ENCODE data around the gene IL17RE. TPM values are rescaled to one million over a fixed set of nuclear protein-coding genes. Genes with fewer than 3 reads are reported as not detected.
A peak's percentile ranks its signal among the peaks of the same experiment; 100 is the strongest.

Gene IL17RE
- total and polyA plus RNA-seq, 2 of the 13 experiments (the other 11 are each of a cell fraction or from before 2014, with no cell fraction given): 14.5 to 24.1 TPM

DNA sequence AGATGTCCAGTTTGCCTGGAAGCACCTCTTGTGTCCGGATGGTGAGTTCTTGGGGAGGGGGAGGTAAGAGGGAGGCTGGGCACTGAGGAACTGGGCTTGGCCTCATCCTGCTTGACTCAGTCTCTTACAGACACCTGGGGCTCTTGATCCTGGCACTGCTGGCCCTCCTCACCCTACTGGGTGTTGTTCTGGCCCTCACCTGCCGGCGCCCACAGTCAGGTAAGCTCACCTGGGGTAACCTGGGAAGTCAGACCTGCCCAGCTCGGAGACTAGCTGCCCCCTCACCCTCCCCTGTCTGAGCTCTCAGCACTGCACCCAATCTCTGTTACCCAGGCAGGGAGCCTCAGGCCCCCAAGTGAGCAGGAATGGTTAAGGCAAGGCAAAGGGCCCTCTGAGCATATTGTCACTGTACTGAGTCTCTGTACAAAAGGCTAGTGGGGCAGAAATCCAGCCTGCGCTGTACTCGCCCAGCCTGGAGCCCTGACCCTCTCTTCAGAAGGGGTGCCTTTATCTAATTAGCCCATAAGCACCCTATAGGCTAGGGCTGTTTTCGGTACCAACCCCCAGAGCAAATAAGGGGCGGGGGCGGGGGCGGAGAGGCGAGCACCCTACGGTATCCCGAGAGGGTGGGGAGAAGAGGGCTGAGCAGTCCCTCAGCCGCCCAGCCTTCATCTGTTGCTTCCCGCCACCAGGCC lies 12.1 kb downstream of the IL17RE start (continued):
- TF ChIP-seq SATB2 (CRISPR knock-in tag; IDR thresholded peaks at IDR 0.05): no peak
- TF ChIP-seq, protein P1, sequence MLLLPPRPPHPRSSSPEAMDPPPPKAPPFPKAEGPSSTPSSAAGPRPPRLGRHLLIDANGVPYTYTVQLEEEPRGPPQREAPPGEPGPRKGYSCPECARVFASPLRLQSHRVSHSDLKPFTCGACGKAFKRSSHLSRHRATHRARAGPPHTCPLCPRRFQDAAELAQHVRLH (CRISPR knock-in tag; IDR thresholded peaks at IDR 0.05; ENCODE audit: borderline replicate concordance, low read depth): no peak
- TF ChIP-seq ZNF878 (CRISPR knock-in tag; IDR thresholded peaks at IDR 0.05): no peak
- TF ChIP-seq ZBTB3 (CRISPR knock-in tag; IDR thresholded peaks at IDR 0.05; ENCODE audit: borderline replicate concordance, low read depth): no peak
- no peak for TF ChIP-seq CAMTA2 (CRISPR knock-in tag; IDR thresholded peaks at IDR 0.05; ENCODE audit: borderline replicate concordance)
- TF ChIP-seq, protein P2, sequence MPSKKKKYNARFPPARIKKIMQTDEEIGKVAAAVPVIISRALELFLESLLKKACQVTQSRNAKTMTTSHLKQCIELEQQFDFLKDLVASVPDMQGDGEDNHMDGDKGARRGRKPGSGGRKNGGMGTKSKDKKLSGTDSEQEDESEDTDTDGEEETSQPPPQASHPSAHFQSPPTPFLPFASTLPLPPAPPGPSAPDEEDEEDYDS (CRISPR knock-in tag; IDR thresholded peaks at IDR 0.05): 0 out of 2 replicates have a peak, but pooled peaks have one; percentile 41
- TF ChIP-seq ZNF788 (CRISPR knock-in tag; IDR thresholded peaks at IDR 0.05; ENCODE audit: borderline replicate concordance): 0 out of 2 replicates have a peak, but pooled peaks have one; percentile 0
- no peak for TF ChIP-seq MAFK (conservative IDR thresholded peaks at IDR 0.05 in 1 of 2, IDR thresholded peaks at IDR 0.05 in 1 of 2; ENCODE audit: low read length in 2 of 2)
- TF ChIP-seq TBX3 (IDR thresholded peaks at IDR 0.05; ENCODE audit: borderline replicate concordance): no peak
- no peak for TF ChIP-seq ZFP62 (CRISPR knock-in tag; IDR thresholded peaks at IDR 0.05)
- TF ChIP-seq ZNF558 (CRISPR knock-in tag; IDR thresholded peaks at IDR 0.05; ENCODE audit: borderline replicate concordance): no peak
- TF ChIP-seq, protein P3, sequence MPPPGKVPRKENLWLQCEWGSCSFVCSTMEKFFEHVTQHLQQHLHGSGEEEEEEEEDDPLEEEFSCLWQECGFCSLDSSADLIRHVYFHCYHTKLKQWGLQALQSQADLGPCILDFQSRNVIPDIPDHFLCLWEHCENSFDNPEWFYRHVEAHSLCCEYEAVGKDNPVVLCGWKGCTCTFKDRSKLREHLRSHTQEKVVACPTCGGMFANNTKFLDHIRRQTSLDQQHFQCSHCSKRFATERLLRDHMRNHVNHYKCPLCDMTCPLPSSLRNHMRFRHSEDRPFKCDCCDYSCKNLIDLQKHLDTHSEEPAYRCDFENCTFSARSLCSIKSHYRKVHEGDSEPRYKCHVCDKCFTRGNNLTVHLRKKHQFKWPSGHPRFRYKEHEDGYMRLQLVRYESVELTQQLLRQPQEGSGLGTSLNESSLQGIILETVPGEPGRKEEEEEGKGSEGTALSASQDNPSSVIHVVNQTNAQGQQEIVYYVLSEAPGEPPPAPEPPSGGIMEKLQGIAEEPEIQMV (CRISPR knock-in tag; IDR thresholded peaks at IDR 0.05; ENCODE audit: low read depth): no peak
- TF ChIP-seq PHF21A (CRISPR knock-in tag; IDR thresholded peaks at IDR 0.05): no peak
- TF ChIP-seq, protein P4, sequence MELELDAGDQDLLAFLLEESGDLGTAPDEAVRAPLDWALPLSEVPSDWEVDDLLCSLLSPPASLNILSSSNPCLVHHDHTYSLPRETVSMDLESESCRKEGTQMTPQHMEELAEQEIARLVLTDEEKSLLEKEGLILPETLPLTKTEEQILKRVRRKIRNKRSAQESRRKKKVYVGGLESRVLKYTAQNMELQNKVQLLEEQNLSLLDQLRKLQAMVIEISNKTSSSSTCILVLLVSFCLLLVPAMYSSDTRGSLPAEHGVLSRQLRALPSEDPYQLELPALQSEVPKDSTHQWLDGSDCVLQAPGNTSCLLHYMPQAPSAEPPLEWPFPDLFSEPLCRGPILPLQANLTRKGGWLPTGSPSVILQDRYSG (CRISPR knock-in tag; IDR thresholded peaks at IDR 0.05): no peak
- TF ChIP-seq, protein P5, sequence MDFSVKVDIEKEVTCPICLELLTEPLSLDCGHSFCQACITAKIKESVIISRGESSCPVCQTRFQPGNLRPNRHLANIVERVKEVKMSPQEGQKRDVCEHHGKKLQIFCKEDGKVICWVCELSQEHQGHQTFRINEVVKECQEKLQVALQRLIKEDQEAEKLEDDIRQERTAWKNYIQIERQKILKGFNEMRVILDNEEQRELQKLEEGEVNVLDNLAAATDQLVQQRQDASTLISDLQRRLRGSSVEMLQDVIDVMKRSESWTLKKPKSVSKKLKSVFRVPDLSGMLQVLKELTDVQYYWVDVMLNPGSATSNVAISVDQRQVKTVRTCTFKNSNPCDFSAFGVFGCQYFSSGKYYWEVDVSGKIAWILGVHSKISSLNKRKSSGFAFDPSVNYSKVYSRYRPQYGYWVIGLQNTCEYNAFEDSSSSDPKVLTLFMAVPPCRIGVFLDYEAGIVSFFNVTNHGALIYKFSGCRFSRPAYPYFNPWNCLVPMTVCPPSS (IDR thresholded peaks at IDR 0.05): no peak
- TF ChIP-seq HCFC1 (IDR thresholded peaks at IDR 0.05; ENCODE audit: low read depth, low read length): no peak
- no peak for TF ChIP-seq ZNF225 (CRISPR knock-in tag; IDR thresholded peaks at IDR 0.05)
- TF ChIP-seq POLR2AphosphoS2 (IDR thresholded peaks at IDR 0.05; ENCODE audit: low read depth, low read length): no peak
- no peak for TF ChIP-seq ZNF101 (CRISPR knock-in tag; IDR thresholded peaks at IDR 0.05; ENCODE audit: borderline replicate concordance, low read depth)
- TF ChIP-seq ZNF367 (CRISPR knock-in tag; IDR thresholded peaks at IDR 0.05; ENCODE audit: borderline replicate concordance): no peak
- TF ChIP-seq, protein P6, sequence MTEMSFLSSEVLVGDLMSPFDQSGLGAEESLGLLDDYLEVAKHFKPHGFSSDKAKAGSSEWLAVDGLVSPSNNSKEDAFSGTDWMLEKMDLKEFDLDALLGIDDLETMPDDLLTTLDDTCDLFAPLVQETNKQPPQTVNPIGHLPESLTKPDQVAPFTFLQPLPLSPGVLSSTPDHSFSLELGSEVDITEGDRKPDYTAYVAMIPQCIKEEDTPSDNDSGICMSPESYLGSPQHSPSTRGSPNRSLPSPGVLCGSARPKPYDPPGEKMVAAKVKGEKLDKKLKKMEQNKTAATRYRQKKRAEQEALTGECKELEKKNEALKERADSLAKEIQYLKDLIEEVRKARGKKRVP (CRISPR knock-in tag; IDR thresholded peaks at IDR 0.05): no peak
- no peak for TF ChIP-seq MIER2 (CRISPR knock-in tag; IDR thresholded peaks at IDR 0.05)
- TF ChIP-seq, protein P7, sequence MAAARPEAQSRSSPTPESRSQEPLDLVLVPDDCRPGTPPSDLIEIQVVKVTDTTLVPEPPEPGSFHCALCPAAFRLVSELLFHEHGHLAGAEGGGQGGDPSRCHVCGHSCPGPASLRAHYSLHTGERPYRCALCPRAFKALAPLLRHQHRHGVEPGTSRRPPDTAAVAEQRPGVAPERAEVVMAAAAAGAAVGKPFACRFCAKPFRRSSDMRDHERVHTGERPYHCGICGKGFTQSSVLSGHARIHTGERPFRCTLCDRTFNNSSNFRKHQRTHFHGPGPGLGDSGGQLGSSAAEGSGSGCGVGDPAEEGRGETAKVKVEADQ (CRISPR knock-in tag; IDR thresholded peaks at IDR 0.05; ENCODE audit: borderline replicate concordance): no peak
- 0 out of 2 replicates have a peak, but pooled peaks have one; percentile 28 for TF ChIP-seq ZNF501 (CRISPR knock-in tag; IDR thresholded peaks at IDR 0.05)

Data from HepG2 (cell line).